HFFc6 (cell line): ENCODE data around the gene MYO1D. TPM values are rescaled to one million over a fixed set of nuclear protein-coding genes. Genes with fewer than 3 reads are reported as not detected.

Experiments
- DNase-seq: peaks from one replicate; pipeline ENCODE4 v3.0.0-alpha.2; 2018
- H3K27ac Mint-ChIP-seq: 2 replicates; pipeline ENCODE4 v1.8.0; 2020; ENCODE audit warnings: mild to moderate bottlenecking, mixed read lengths
- H3K27me3 Mint-ChIP-seq: 2 replicates; pipeline ENCODE4 v1.8.0; 2021; ENCODE audit warnings: mild to moderate bottlenecking, moderate library complexity, mixed read lengths; ENCODE audit not compliant: insufficient read depth
- H3K36me3 Mint-ChIP-seq: 2 replicates; pipeline ENCODE4 v1.8.0; 2021; ENCODE audit warnings: low read depth, mixed read lengths
- H3K4me1 Mint-ChIP-seq: 2 replicates; pipeline ENCODE4 v1.8.0; 2020; ENCODE audit warnings: low read depth, mixed read lengths
- H3K4me3 Mint-ChIP-seq: 2 replicates; pipeline ENCODE4 v1.8.0; 2020; ENCODE audit warnings: mild to moderate bottlenecking, moderate library complexity, mixed read lengths
- H3K9me3 Mint-ChIP-seq: 2 replicates; pipeline ENCODE4 v1.8.0; 2020; ENCODE audit warnings: mild to moderate bottlenecking, mixed read lengths
- total RNA-seq, 6 experiments: library from RNA; stranded (reverse); fragmentation: NEBNext Ultra II Directional; extraction: Animal tissue kit (Norgen Biotek cat#: 25700); gene quantifications; 2 replicates in 1 of 6; 3 replicates in 5 of 6; pipeline ENCODE4 v1.2.3, GENCODE V29; 2021
- TF ChIP-seq, protein P1 (sequence below): fragments of 200-600 bp; sonication (generic); IDR thresholded peaks from 2 replicates; pipeline ENCODE4 v1.5.0; 2021; ENCODE audit warnings: antibody characterized with exemption, mild to moderate bottlenecking

MYO1D gene
- total RNA-seq, 6 experiments from 2014 or later = 3.8 to 28.8 (median 4.8) TPM

DNA sequence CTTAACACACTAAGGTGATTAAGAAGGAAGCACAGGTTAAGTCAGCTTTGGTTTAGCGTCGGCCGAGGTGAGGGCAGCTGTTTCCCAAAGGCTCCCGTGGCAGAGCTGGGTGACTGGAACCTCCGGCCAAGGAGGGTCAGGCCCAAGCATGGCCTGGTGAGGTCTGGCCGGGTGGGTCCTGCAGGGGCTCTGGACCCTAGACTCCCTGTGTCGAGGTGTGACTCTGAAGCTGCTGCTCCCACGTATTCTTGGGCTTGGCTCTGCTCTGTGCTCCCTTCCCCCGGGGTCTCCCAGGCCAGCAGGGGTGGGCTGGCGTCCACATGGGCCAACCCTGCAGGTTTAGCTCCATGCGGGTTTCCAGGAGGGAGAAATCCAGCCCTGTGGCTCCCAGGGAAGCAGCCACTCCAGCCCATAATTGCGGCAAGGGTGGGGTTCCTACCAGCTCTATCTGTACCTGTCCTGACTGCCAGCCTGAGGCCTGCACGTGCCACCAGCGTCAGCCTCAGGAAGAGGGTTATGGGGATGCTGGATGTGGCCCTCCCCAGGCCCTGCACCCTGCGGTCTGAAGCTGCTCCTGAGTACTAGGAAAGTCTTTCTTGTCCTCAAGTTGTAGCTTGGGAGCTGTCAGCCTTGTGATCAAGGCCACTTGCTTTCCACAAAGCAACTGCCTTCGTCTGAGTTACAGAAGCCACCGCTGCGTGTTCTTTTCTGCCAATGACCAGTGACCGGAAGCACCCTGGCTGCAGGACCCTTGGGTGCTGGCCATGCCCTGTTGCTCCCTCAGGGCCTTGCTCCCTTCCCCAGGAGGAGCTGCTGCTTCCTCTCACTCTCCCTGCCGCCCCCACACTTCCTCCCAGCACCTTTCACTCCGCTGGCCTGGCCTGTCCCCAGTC is 385.3 kb downstream of the MYO1D start:
- Mint-ChIP-seq H3K36me3 (peaks cover 4% of the 10 kb centered on the region; the same call in 1 of the 2 replicates), H3K27ac (no peak overlapping the region; the same call in 1 of the 2 replicates), H3K27me3 (no peaks in the 10 kb centered on the region), H3K4me1 (peaks cover 32% of the 10 kb centered on the region), H3K9me3 (no peaks in the 10 kb centered on the region), H3K4me3 (no peak overlapping the region)
- DNase-seq = no peak
- TF ChIP-seq, protein P1, sequence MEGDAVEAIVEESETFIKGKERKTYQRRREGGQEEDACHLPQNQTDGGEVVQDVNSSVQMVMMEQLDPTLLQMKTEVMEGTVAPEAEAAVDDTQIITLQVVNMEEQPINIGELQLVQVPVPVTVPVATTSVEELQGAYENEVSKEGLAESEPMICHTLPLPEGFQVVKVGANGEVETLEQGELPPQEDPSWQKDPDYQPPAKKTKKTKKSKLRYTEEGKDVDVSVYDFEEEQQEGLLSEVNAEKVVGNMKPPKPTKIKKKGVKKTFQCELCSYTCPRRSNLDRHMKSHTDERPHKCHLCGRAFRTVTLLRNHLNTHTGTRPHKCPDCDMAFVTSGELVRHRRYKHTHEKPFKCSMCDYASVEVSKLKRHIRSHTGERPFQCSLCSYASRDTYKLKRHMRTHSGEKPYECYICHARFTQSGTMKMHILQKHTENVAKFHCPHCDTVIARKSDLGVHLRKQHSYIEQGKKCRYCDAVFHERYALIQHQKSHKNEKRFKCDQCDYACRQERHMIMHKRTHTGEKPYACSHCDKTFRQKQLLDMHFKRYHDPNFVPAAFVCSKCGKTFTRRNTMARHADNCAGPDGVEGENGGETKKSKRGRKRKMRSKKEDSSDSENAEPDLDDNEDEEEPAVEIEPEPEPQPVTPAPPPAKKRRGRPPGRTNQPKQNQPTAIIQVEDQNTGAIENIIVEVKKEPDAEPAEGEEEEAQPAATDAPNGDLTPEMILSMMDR = no peak

DNA sequence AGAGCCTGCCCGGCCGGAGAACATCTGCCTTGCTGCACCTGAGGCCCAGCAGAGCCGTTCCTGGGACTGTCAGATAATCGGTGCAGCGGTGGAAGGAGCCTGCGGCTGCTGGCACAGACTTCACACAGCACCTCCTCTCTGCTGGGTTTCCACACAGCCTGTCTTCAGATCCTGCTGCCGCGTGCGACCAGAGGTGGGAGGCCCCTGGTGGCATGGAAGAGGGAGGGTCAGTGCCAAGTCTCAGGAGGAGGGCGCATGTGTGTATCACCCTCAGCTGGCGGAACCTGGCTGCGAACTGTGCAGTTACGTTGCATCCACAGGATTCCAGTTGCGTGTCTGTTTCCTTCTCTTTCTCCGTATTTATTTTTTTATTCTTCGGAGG is 386.8 kb downstream of the MYO1D start:
- Mint-ChIP-seq H3K27me3 (no peaks in the 10 kb centered on the region), H3K36me3 (peaks cover 4% of the 10 kb centered on the region; the same call in 1 of the 2 replicates), H3K9me3 (no peaks in the 10 kb centered on the region), H3K4me3 (no peak overlapping the region), H3K4me1 (peaks cover 29% of the 10 kb centered on the region), H3K27ac (no peak overlapping the region)
- TF ChIP-seq, protein P1 = no peak
- no peak for DNase-seq

DNA sequence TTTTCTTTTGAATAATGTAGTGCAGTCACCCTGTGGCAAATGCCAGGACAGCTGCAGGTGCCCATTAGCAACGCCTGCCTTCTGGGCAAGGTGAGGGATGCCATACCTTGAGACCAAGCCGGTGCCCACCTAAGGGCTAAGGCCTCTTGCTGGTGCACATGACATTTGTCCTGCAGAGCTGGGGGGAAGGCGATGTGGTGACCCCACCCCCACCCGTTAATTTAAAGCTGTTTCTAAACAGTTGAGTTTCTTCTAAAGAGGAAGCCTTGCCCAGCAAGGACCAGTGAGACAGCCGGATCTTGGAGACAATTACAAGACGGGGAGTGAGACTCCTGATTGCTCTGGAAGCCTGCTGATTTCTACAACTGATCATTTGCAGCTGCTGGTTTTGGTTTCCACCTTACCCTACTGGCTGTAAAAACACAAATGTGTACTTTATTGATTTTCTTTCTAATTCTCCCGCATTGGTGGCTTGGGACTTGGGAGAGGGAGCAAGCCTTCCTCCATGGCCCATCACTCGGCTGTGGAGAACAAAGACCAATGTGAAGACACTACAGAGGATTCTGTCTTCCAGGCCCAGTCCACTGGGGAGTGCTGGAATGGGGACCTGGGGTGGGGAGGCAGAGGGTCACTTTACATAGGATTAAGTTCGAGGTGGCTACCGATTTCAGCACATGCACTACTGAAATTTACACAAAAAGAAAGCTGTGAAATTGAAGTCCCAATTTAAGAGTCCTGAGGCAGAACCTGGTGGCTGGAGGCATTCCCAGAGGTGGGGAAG is 387.4 kb downstream of the MYO1D start:
- peaks cover 3% of the 10 kb centered on the region; the same call in 1 of the 2 replicates for H3K27me3 Mint-ChIP-seq
- TF ChIP-seq, protein P1 = no peak
- H3K4me3 Mint-ChIP-seq = no peak overlapping the region
- H3K36me3 Mint-ChIP-seq = peaks cover 4% of the 10 kb centered on the region; the same call in 1 of the 2 replicates
- no peak for DNase-seq
- H3K9me3 Mint-ChIP-seq = no peaks in the 10 kb centered on the region
- H3K27ac Mint-ChIP-seq = no peak overlapping the region
- H3K4me1 Mint-ChIP-seq = peaks cover 29% of the 10 kb centered on the region

DNA sequence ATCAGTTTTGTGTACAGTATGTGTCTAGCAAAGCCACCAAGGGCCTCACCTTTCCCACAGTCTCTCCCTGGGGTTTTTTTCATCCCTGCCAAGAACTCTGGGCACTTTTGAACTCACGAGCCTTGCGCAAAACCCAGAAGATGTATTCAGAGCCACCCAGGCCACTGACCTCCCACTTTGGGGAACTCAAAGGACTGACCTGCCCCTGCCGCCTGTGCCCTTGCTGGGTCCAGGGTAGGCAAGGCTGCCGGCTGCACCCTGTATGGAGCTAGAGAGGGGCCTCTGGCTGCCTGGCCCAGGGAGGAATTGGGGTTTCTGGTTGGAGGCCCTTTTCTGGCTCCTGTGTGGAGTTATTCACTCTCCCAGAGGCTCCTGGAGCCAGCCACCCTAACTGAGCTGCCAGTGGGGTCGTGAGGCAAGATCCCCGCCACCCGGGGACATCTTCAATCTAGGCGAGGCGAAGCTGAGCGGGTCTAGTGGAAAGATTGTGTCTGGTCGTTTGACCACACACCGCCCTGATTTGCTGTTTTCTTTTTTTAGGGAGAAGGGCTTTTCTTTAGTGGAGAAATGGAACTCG is 388.2 kb downstream of the MYO1D start:
- Mint-ChIP-seq H3K27ac (no peak overlapping the region), H3K4me3 (peak overlapping the region; percentile 79; the same call in 1 of the 2 replicates), H3K36me3 (peaks cover 4% of the 10 kb centered on the region; the same call in 1 of the 2 replicates), H3K9me3 (no peaks in the 10 kb centered on the region), H3K4me1 (peaks cover 33% of the 10 kb centered on the region), H3K27me3 (peaks cover 4% of the 10 kb centered on the region; the same call in 1 of the 2 replicates)
- no peak for DNase-seq
- TF ChIP-seq, protein P1 = no peak

DNA sequence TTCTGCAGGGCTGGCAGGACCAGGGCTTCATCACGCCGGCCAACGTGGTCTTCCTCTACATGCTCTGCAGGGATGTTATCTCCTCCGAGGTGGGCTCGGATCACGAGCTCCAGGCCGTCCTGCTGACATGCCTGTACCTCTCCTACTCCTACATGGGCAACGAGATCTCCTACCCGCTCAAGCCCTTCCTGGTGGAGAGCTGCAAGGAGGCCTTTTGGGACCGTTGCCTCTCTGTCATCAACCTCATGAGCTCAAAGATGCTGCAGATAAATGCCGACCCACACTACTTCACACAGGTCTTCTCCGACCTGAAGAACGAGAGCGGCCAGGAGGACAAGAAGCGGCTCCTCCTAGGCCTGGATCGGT is 388.8 kb downstream of the MYO1D start:
- Mint-ChIP-seq H3K4me3 (peak overlapping the region; percentile 79), H3K9me3 (no peaks in the 10 kb centered on the region), H3K4me1 (peaks cover 39% of the 10 kb centered on the region), H3K27ac (no peak overlapping the region), H3K36me3 (peaks cover 4% of the 10 kb centered on the region; the same call in 1 of the 2 replicates), H3K27me3 (peaks cover 4% of the 10 kb centered on the region; the same call in 1 of the 2 replicates)
- no peak for DNase-seq
- TF ChIP-seq, protein P1 = no peak
